IMR-90 (cell line): ENCODE measurements around the gene RIC8B.

Experiments
- BHLHE40 ChIP-seq: fragments of 150-350 bp; IDR thresholded peaks from 2 replicates; pipeline ENCODE4 v1.6.1; 2016; ENCODE audit warnings: mild to moderate bottlenecking, low read depth, low read length
- CEBPB ChIP-seq: IDR thresholded peaks from 2 replicates; pipeline ENCODE4 v1.6.1; 2012; ENCODE audit warnings: low read depth, low read length, improper control_type of control experiment
- CTCF ChIP-seq: conservative IDR thresholded peaks from 2 replicates; pipeline ENCODE4 v1.5.1; 2012; ENCODE audit warnings: mild to moderate bottlenecking, low read depth, low read length, improper control_type of control experiment
- FOS ChIP-seq: fragments of 150-350 bp; IDR thresholded peaks from 2 replicates; pipeline ENCODE4 v1.6.1; 2016; ENCODE audit warnings: low read depth, low read length
- MXI1 ChIP-seq: IDR thresholded peaks from 2 replicates; pipeline ENCODE4 v1.6.1; 2012; ENCODE audit warnings: low read depth, mild to moderate bottlenecking, low read length, moderate library complexity, borderline replicate concordance
- POLR2A ChIP-seq: IDR thresholded peaks from 2 replicates; pipeline ENCODE4 v1.6.1; 2012; ENCODE audit warnings: mild to moderate bottlenecking, low read depth, low read length
- RAD21 ChIP-seq: IDR thresholded peaks from 2 replicates; pipeline ENCODE4 v1.6.1; 2012; ENCODE audit warnings: low read length, improper control_type of control experiment
- RCOR1 ChIP-seq: IDR thresholded peaks from 2 replicates; pipeline ENCODE4 v1.6.1; 2012; ENCODE audit warnings: mild to moderate bottlenecking, low read length, improper control_type of control experiment; ENCODE audit not compliant: insufficient replicate concordance
- SMC3 ChIP-seq: fragments of 150-350 bp; IDR thresholded peaks from 2 replicates; pipeline ENCODE4 v1.6.1; 2016; ENCODE audit warnings: low read depth, mild to moderate bottlenecking, antibody characterized with exemption, low read length, moderate library complexity
- USF2 ChIP-seq: fragments of 150-350 bp; IDR thresholded peaks from 2 replicates; pipeline ENCODE4 v1.6.1; 2017; ENCODE audit warnings: mild to moderate bottlenecking, antibody characterized with exemption, low read length, low read depth

GRCh38 chr12:106894774-106895173, 120.3 kb downstream of the RIC8B start:
- TF ChIP-seq RAD21 (no peak), CTCF (no peak), MXI1 (no peak), POLR2A (no peak), BHLHE40 (no peak), FOS (no peak), CEBPB (no peak), RCOR1 (no peak), SMC3 (no peak), USF2 (no peak)
